GM19372 (cell line): Measurements from ENCODE around the gene R3HDM1.
"Not testable (repeated sequence)": the region's sequence is repeated elsewhere in the genome, so short reads cannot be mapped to it uniquely, and the experiment has no call there.

Source experiments
- ATAC-seq: cut with Tn5 transposase; IDR thresholded peaks from one replicate; pipeline ENCODE4 v1.9.1; 2021; ENCODE audit warnings: mild to moderate bottlenecking, low read depth, moderate library complexity; ENCODE audit not compliant: unreplicated experiment

Gene R3HDM1

GRCh38 chr2:135637456-135638087 lies 106.3 kb downstream of the R3HDM1 start:
- no peak for ATAC-seq

GRCh38 chr2:135638825-135639224 lies 107.5 kb downstream of the R3HDM1 start:
- ATAC-seq = no peak

- ATAC-seq = no peak
Observed at GRCh38 chr2:135641156-135642068, 110.1 kb downstream of the R3HDM1 start.

GRCh38 chr2:135647836-135648579 lies 116.7 kb downstream of the R3HDM1 start:
- no peak for ATAC-seq

GRCh38 chr2:135650721-135651120 lies 119.4 kb downstream of the R3HDM1 start:
- no peak for ATAC-seq

- no peak for ATAC-seq
Observed at GRCh38 chr2:135651717-135652116, 120.4 kb downstream of the R3HDM1 start.

GRCh38 chr2:135654239-135654638 lies 123.0 kb downstream of the R3HDM1 start:
- not testable (repeated sequence) for ATAC-seq

GRCh38 chr2:135657806-135658582 lies 126.7 kb downstream of the R3HDM1 start:
- ATAC-seq = no peak

- no peak for ATAC-seq
Observed at GRCh38 chr2:135662088-135662487, 130.8 kb downstream of the R3HDM1 start.

- ATAC-seq = no peak
Observed at GRCh38 chr2:135663148-135663700, 131.9 kb downstream of the R3HDM1 start.

GRCh38 chr2:135664623-135665068 lies 133.4 kb downstream of the R3HDM1 start:
- ATAC-seq = peak; percentile 73

- no peak for ATAC-seq
Observed at GRCh38 chr2:135667045-135667444, 135.8 kb downstream of the R3HDM1 start.

- ATAC-seq = no peak
Observed at GRCh38 chr2:135674453-135674852, 143.2 kb downstream of the R3HDM1 start.

GRCh38 chr2:135676031-135676430 lies 144.7 kb downstream of the R3HDM1 start:
- ATAC-seq = no peak

- no peak for ATAC-seq
Observed at GRCh38 chr2:135679125-135679524, 147.8 kb downstream of the R3HDM1 start.

- ATAC-seq = no peak
Observed at GRCh38 chr2:135685361-135685760, 154.1 kb downstream of the R3HDM1 start.

GRCh38 chr2:135688978-135689377 lies 157.7 kb downstream of the R3HDM1 start:
- ATAC-seq = no peak

GRCh38 chr2:135689679-135690078 lies 158.4 kb downstream of the R3HDM1 start:
- no peak for ATAC-seq

GRCh38 chr2:135694711-135695110 lies 163.4 kb downstream of the R3HDM1 start:
- no peak for ATAC-seq

GRCh38 chr2:135698838-135699237 lies 167.6 kb downstream of the R3HDM1 start:
- ATAC-seq = no peak
